Right atrium auricular region (tissue), 2 donors: Measurements from ENCODE around the gene FARS2. TPM values are rescaled to one million over a fixed set of nuclear protein-coding genes. Genes with fewer than 3 reads are reported as not detected.

Experiments
- DNase-seq: peaks from one replicate; pipeline ENCODE4 v3.0.0-alpha.2; 2019; ENCODE audit warnings: low spot score
- H3K27ac ChIP-seq, 2 donors: fragments of 200-600 bp; sonication (generic); 1 replicate in 1 of 2; 2 replicates in 1 of 2; pipeline ENCODE4 v1.5.1; 2016 to 2019
- H3K27me3 ChIP-seq, 2 donors: fragments of 200-600 bp; sonication (generic); one replicate each; pipeline versions ENCODE4 v1.5.1 to v1.6.0; 2017 to 2019
- H3K36me3 ChIP-seq: fragments of 200-600 bp; sonication (generic); one replicate; pipeline ENCODE4 v1.5.1; 2016
- H3K4me1 ChIP-seq, 2 donors: fragments of 200-600 bp; sonication (generic); one replicate each; pipeline versions ENCODE4 v1.5.1 to v1.6.0; 2017 to 2019
- H3K4me3 ChIP-seq, 2 donors: fragments of 200-600 bp; sonication (generic); 1 replicate in 1 of 2; 2 replicates in 1 of 2; pipeline ENCODE4 v1.5.1; 2017 to 2019; ENCODE audit warnings: mild to moderate bottlenecking in 1 of 2, moderate library complexity in 1 of 2
- H3K9me3 ChIP-seq, 2 donors: fragments of 200-600 bp; sonication (generic); one replicate each; pipeline ENCODE4 v1.5.1; 2019
- CTCF ChIP-seq, 2 donors: fragments of 200-600 bp; sonication (generic); IDR thresholded peaks; one replicate each; pipeline ENCODE4 v1.5.1; 2019; ENCODE audit warnings: antibody characterized with exemption in 2 of 2
- total RNA-seq, 2 donors: library from RNA; depleted of rRNA; stranded (reverse); fragments of >200 nt; gene quantifications; one replicate each; pipeline ENCODE4 v1.1.0, GENCODE V29; 2016

Gene FARS2
- total RNA-seq, 2 donors from 2014 or later: 9.4 to 15.0 TPM

- H3K4me1 ChIP-seq: no peaks in the 10 kb centered on the region
- no peak for DNase-seq
- TF ChIP-seq CTCF (IDR thresholded peaks at IDR 0.05): no peak
- H3K36me3 ChIP-seq: no peaks in the 10 kb centered on the region
- H3K9me3 ChIP-seq: no peaks in the 10 kb centered on the region
- H3K4me3 ChIP-seq: no peak overlapping the region
- no peaks in the 10 kb centered on the region for H3K27me3 ChIP-seq
- no peak overlapping the region for H3K27ac ChIP-seq
Measured at GRCh38 chr6:5522147-5522546, 260.8 kb downstream of the FARS2 start.

GRCh38 chr6:5524110-5524509 lies 262.8 kb downstream of the FARS2 start:
- Histone ChIP-seq H3K4me1 (no peaks in the 10 kb centered on the region), H3K9me3 (no peaks in the 10 kb centered on the region), H3K27me3 (no peaks in the 10 kb centered on the region), H3K4me3 (no peak overlapping the region), H3K27ac (no peak overlapping the region), H3K36me3 (no peaks in the 10 kb centered on the region)
- no peak for TF ChIP-seq CTCF (IDR thresholded peaks at IDR 0.05)
- DNase-seq: no peak

- DNase-seq: no peak
- Histone ChIP-seq H3K9me3 (no peaks in the 10 kb centered on the region), H3K27me3 (no peaks in the 10 kb centered on the region), H3K36me3 (no peaks in the 10 kb centered on the region), H3K4me3 (no peak overlapping the region), H3K27ac (no peak overlapping the region), H3K4me1 (no peaks in the 10 kb centered on the region)
- no peak for TF ChIP-seq CTCF (IDR thresholded peaks at IDR 0.05)
Measured at GRCh38 chr6:5525209-5525608, 263.9 kb downstream of the FARS2 start.

- no peak overlapping the region for H3K4me3 ChIP-seq
- H3K27me3 ChIP-seq: no peaks in the 10 kb centered on the region
- H3K9me3 ChIP-seq: no peaks in the 10 kb centered on the region
- no peak overlapping the region for H3K27ac ChIP-seq
- no peak for DNase-seq
- no peaks in the 10 kb centered on the region for H3K36me3 ChIP-seq
- no peak for TF ChIP-seq CTCF (IDR thresholded peaks at IDR 0.05)
- no peaks in the 10 kb centered on the region for H3K4me1 ChIP-seq
Measured at GRCh38 chr6:5529015-5529414, 267.7 kb downstream of the FARS2 start.

GRCh38 chr6:5529733-5530132 lies 268.4 kb downstream of the FARS2 start:
- no peaks in the 10 kb centered on the region for H3K36me3 ChIP-seq

More at GRCh38 chr6:5529733-5530132, 268.4 kb downstream of the FARS2 start:
- H3K4me3 ChIP-seq: no peak overlapping the region
- no peaks in the 10 kb centered on the region for H3K27me3 ChIP-seq
- DNase-seq: no peak
- H3K27ac ChIP-seq: no peak overlapping the region
- TF ChIP-seq CTCF (IDR thresholded peaks at IDR 0.05): no peak
- no peaks in the 10 kb centered on the region for H3K9me3 ChIP-seq
- no peaks in the 10 kb centered on the region for H3K4me1 ChIP-seq
